SHP77 (cell line): ENCODE results near the gene TRIM64.
"Not testable (repeated sequence)": the region's sequence is repeated elsewhere in the genome, so short reads cannot be mapped to it uniquely, and the experiment has no call there.

Source experiments
- DNase-seq, 2 experiments: peaks; one replicate each; lab custom pipeline; 2025; lab: John Stamatoyannopoulos, UW

TRIM64 gene

GRCh38 chr11:89965737-89966136 lies at the start of gene TRIM64:
Gene TRIM64, plus strand, starts transcription at chr11:89966037. Its CDS starts 2,467 bp downstream, at chr11:89968504.
- DNase-seq = not testable (repeated sequence)

GRCh38 chr11:89922195-89922660 lies 43.6 kb upstream of the TRIM64 start, which contains the start of gene TRIM49D1:
Gene TRIM49D1, minus strand, starts transcription at chr11:89922245. Its CDS starts 4,535 bp downstream, at chr11:89917710.
- no peak for DNase-seq

GRCh38 chr11:89923764-89924163 lies 42.1 kb upstream of the TRIM64 start, which contains the start of gene TRIM49D2:
Gene TRIM49D2, plus strand, starts transcription at chr11:89924064. Its CDS starts 2,698 bp downstream, at chr11:89926762.
- DNase-seq = not testable (repeated sequence)

- DNase-seq = not testable (repeated sequence)
Observed at GRCh38 chr11:89960833-89961232, 5.0 kb upstream of the TRIM64 start.
